Keratinocyte (primary cell): ENCODE data around the gene PDIA6. TPM values are rescaled to one million over a fixed set of nuclear protein-coding genes. Genes with fewer than 3 reads are reported as not detected.

Source experiments
- DNase-seq: peaks from one replicate; pipeline ENCODE4 v3.0.0-alpha.2; 2011; ENCODE audit warnings: low read depth, missing footprints, low spot score
- FAIRE-seq: peaks from 2 replicates; lab custom pipeline; 2011; peaks lifted over from hg19 to GRCh38; lab: Jason Lieb, UNC
- H2AFZ ChIP-seq: 2 replicates; pipeline ENCODE4 v1.6.0; 2012; ENCODE audit warnings: low read length, control low read depth, inconsistent platforms; ENCODE audit not compliant: control insufficient read depth
- H3K27ac ChIP-seq: 2 replicates; pipeline ENCODE4 v1.5.1; 2011; ENCODE audit warnings: low read length; ENCODE audit not compliant: control insufficient read depth, insufficient read depth
- H3K27me3 ChIP-seq: 3 replicates; pipeline ENCODE4 v1.6.0; 2011; ENCODE audit warnings: low read length; ENCODE audit not compliant: control insufficient read depth, insufficient read depth; ENCODE audit errors: extremely low read depth
- H3K36me3 ChIP-seq, 2 experiments: 2 replicates in 1 of 2; 3 replicates in 1 of 2; pipeline ENCODE4 v1.5.1; 2011; ENCODE audit warnings: low read length in 2 of 2, mild to moderate bottlenecking in 1 of 2; ENCODE audit not compliant: control insufficient read depth in 2 of 2, insufficient read depth in 2 of 2; ENCODE audit errors: extremely low read depth in 1 of 2
- H3K4me1 ChIP-seq: 3 replicates; pipeline ENCODE4 v1.5.1; 2011; ENCODE audit warnings: low read length; ENCODE audit not compliant: control insufficient read depth, insufficient read depth; ENCODE audit errors: extremely low read depth
- H3K4me2 ChIP-seq: 3 replicates; pipeline ENCODE4 v1.6.0; 2011; ENCODE audit warnings: low read depth, low read length; ENCODE audit not compliant: control insufficient read depth, insufficient read depth; ENCODE audit errors: extremely low read depth
- H3K4me3 ChIP-seq, 3 experiments: fragments of 200-600 bp in 1 of 3; sonication (generic) in 1 of 3; 2 replicates in 2 of 3; 3 replicates in 1 of 3; pipeline ENCODE4 v1.5.1; 2011 to 2016; ENCODE audit warnings: low read length in 3 of 3, mild to moderate bottlenecking in 3 of 3, control low read depth in 2 of 3, inconsistent platforms in 1 of 3, low read depth in 1 of 3, mixed read lengths in 1 of 3, mixed run types in 1 of 3, moderate library complexity in 1 of 3; ENCODE audit not compliant: control insufficient read depth in 2 of 3, insufficient read depth in 2 of 3; ENCODE audit errors: extremely low read depth in 1 of 3
- H3K79me2 ChIP-seq: 2 replicates; pipeline ENCODE4 v1.6.0; 2012; ENCODE audit warnings: low read length; ENCODE audit not compliant: control insufficient read depth, insufficient read depth
- H3K9ac ChIP-seq: 3 replicates; pipeline ENCODE4 v1.6.0; 2011; ENCODE audit warnings: low read length; ENCODE audit not compliant: control insufficient read depth, insufficient read depth; ENCODE audit errors: extremely low read depth
- H3K9me1 ChIP-seq: 3 replicates; pipeline ENCODE4 v1.6.0; 2011; ENCODE audit warnings: low read length; ENCODE audit not compliant: control insufficient read depth, insufficient read depth; ENCODE audit errors: extremely low read depth
- H3K9me3 ChIP-seq: 2 replicates; pipeline ENCODE4 v1.5.1; 2012; ENCODE audit warnings: low read depth, low read length; ENCODE audit not compliant: control insufficient read depth
- H4K20me1 ChIP-seq: 3 replicates; pipeline ENCODE4 v1.6.0; 2011; ENCODE audit warnings: low read length; ENCODE audit not compliant: control insufficient read depth, insufficient read depth; ENCODE audit errors: extremely low read depth
- EZH2 ChIP-seq: IDR thresholded peaks from one replicate; pipeline ENCODE4 v1.6.1; 2012; ENCODE audit warnings: inconsistent platforms, mild to moderate bottlenecking, low read length, moderate library complexity
- dilution Hi-C: fragments of 300-500 bp; cut with MboI; formaldehyde crosslinking; loops from one replicate; pipeline ENCODE4 v1.7.0; 2020; ENCODE audit warnings: low sequenced_read_pairs; ENCODE audit not compliant: extremely low pct_ligation_motif_present
- polyA plus RNA-seq, 5 experiments: library from polyadenylated mRNA; depleted of rRNA in 3 of 5; stranded (reverse) in 3 of 5; stranded (forward) in 1 of 5; unstranded in 1 of 5; fragments of >200 nt; gene quantifications; 1 replicate in 1 of 5; 2 replicates in 3 of 5; 3 replicates in 1 of 5; pipeline versions ENCODE4 v1.2.1 to v1.2.3, GENCODE V29; 2011 to 2012; ENCODE audit warnings: missing spikeins in 2 of 5, low read depth in 1 of 5, low replicate concordance in 1 of 5
- TF ChIP-seq, protein P1 (sequence below), 3 experiments: IDR thresholded peaks in 1 of 3; conservative IDR thresholded peaks in 1 of 3; optimal IDR thresholded peaks in 1 of 3; 2 replicates in 2 of 3; 3 replicates in 1 of 3; pipeline versions ENCODE3 to v1.5.1; 2011; ENCODE audit warnings: low read length in 3 of 3, mild to moderate bottlenecking in 3 of 3, moderate library complexity in 2 of 3, control low read depth in 1 of 3, inconsistent platforms in 1 of 3; ENCODE audit not compliant: insufficient read depth in 2 of 3; ENCODE audit errors: extremely low read depth in 1 of 3

Gene PDIA6
- polyA plus RNA-seq, 1 donor (not counting 4 experiments of a cell fraction or from before 2014, with no cell fraction given) = 310 TPM

DNA sequence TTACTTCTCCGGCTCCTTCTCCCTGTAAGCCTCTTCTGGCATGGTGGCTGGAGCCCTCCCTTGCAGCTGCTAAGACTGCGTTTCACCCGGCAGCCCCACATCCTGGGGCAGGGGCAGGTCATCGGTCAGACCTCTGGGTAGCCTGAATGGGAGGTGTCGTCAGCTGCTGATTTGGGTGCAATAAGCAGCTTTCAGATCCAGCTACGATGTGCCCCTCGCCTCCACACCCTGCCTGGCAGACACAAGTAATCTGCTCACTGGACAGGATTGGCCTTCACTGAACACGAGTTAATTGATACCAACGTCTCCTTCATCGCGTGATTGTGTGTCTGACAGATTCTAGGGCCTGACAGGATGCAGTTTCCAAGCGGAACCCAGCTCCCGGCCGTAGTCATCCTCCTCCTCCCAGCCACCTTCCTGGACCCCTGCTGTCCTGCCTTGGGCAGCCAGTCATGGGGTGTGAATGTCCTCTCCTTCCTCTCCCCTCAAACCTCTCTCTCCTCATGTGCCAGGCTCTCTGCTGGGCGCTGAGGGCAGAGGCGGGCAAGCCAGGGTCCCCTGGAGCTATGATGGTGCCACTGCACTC is 18.9 kb upstream of the PDIA6 start:
- FAIRE-seq (no peak), DNase-seq (no peak)
- no peaks in the 10 kb centered on the region for H3K79me2 ChIP-seq
- dilution Hi-C loops = no loop called here
- no peaks in the 10 kb centered on the region for H3K4me1 ChIP-seq
- TF ChIP-seq EZH2 = no peak
- TF ChIP-seq, protein P1, sequence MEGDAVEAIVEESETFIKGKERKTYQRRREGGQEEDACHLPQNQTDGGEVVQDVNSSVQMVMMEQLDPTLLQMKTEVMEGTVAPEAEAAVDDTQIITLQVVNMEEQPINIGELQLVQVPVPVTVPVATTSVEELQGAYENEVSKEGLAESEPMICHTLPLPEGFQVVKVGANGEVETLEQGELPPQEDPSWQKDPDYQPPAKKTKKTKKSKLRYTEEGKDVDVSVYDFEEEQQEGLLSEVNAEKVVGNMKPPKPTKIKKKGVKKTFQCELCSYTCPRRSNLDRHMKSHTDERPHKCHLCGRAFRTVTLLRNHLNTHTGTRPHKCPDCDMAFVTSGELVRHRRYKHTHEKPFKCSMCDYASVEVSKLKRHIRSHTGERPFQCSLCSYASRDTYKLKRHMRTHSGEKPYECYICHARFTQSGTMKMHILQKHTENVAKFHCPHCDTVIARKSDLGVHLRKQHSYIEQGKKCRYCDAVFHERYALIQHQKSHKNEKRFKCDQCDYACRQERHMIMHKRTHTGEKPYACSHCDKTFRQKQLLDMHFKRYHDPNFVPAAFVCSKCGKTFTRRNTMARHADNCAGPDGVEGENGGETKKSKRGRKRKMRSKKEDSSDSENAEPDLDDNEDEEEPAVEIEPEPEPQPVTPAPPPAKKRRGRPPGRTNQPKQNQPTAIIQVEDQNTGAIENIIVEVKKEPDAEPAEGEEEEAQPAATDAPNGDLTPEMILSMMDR (optimal IDR thresholded peaks at IDR 0.05 in 1 of 3, IDR thresholded peaks at IDR 0.05 in 1 of 3, conservative IDR thresholded peaks at IDR 0.05 in 1 of 3; ENCODE audit: extremely low read depth in 1 of 3, insufficient read depth in 2 of 3, low read length in 3 of 3) = no peak
- H3K36me3 ChIP-seq = no peaks in the 10 kb centered on the region
- H3K9me1 ChIP-seq = no peaks in the 10 kb centered on the region
- no peaks in the 10 kb centered on the region for H4K20me1 ChIP-seq
- no peaks in the 10 kb centered on the region for H3K9me3 ChIP-seq
- H3K27me3 ChIP-seq = peaks cover 5% of the 10 kb centered on the region
- H3K4me3 ChIP-seq = no peak overlapping the region
- H2AFZ ChIP-seq = no peak overlapping the region
- H3K27ac ChIP-seq = no peak overlapping the region
- H3K9ac ChIP-seq = no peak overlapping the region
- H3K4me2 ChIP-seq = no peak overlapping the region

DNA sequence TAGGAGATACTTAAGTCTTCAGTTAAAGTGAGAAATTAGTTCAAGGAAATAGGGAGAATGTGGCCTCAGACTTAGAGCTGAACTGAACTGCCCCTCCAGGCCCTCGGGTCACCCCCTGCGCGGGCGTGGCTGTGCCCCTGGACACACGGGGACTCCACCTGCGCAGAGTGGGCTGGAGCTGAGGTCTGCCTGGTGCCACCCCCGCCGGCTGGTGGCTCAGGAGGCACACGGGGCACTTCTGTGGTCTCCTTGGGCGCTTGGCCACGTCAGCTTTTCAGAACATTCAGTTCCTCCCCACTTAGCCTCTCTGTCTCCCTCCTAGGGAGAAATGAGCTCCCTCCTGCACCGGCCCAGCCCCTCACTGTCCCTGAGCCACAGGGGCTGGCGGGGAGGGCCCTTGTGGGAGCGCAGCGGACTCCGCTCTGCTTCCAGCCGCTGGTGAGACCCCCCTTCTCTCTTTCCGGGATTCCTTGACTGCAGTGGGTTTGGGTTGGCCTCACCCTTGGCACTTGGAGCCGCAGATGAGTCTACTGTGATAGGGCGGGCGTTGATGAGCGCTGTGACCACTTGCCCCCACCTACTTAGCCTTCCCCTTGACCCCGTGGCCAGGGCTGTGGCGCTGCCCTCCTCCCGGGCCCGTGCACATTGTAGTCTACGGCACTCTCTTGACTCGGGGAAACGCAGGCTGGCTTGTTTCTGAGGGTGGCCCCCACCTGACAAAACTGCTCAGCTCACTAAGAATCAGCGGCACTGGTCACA is 18.2 kb upstream of the PDIA6 start:
- H4K20me1 ChIP-seq = no peaks in the 10 kb centered on the region
- no peak for DNase-seq
- no peaks in the 10 kb centered on the region for H3K9me3 ChIP-seq
- no peaks in the 10 kb centered on the region for H3K36me3 ChIP-seq
- peaks cover 5% of the 10 kb centered on the region for H3K27me3 ChIP-seq
- dilution Hi-C loops = no loop called here
- H3K27ac ChIP-seq = no peak overlapping the region
- H3K9ac ChIP-seq = no peak overlapping the region
- no peaks in the 10 kb centered on the region for H3K9me1 ChIP-seq
- no peak for FAIRE-seq
- H3K79me2 ChIP-seq = no peaks in the 10 kb centered on the region
- H3K4me3 ChIP-seq = no peak overlapping the region
- H3K4me2 ChIP-seq = no peak overlapping the region
- TF ChIP-seq, protein P1 (optimal IDR thresholded peaks at IDR 0.05 in 1 of 3, IDR thresholded peaks at IDR 0.05 in 1 of 3, conservative IDR thresholded peaks at IDR 0.05 in 1 of 3; ENCODE audit: extremely low read depth in 1 of 3, insufficient read depth in 2 of 3, low read length in 3 of 3) = no peak
- no peak for TF ChIP-seq EZH2
- H2AFZ ChIP-seq = no peak overlapping the region
- H3K4me1 ChIP-seq = no peaks in the 10 kb centered on the region
